Spleen (tissue), 11 donors: Measurements from ENCODE around the gene SMG6. TPM values are rescaled to one million over a fixed set of nuclear protein-coding genes. Genes with fewer than 3 reads are reported as not detected.
"Not testable (repeated sequence)": the region's sequence is repeated elsewhere in the genome, so short reads cannot be mapped to it uniquely, and the experiment has no call there.

Experiments
- DNase-seq: peaks from one replicate; pipeline ENCODE4 v3.0.0-alpha.2; 2020
- H3K27ac ChIP-seq, 8 donors: fragments of 200-600 bp; sonication (generic) in 7 of 8; 1 replicate in 4 of 8; 2 replicates in 4 of 8; pipeline versions ENCODE4 v1.5.0 to v1.8.0; 2016 to 2021; ENCODE audit warnings: inconsistent platforms in 4 of 8, mild to moderate bottlenecking in 4 of 8, moderate library complexity in 1 of 8
- H3K27me3 ChIP-seq, 7 donors: fragments of 200-600 bp; sonication (generic) in 6 of 7; replicated peaks in 1 of 7; 1 replicate in 4 of 7; 2 replicates in 3 of 7; pipeline versions ENCODE4 v1.5.0 to v1.8.0; 2016 to 2021; ENCODE audit warnings: inconsistent platforms in 3 of 7, mild to moderate bottlenecking in 1 of 7
- H3K36me3 ChIP-seq, 6 donors: fragments of 200-600 bp; sonication (generic) in 5 of 6; 1 replicate in 4 of 6; 2 replicates in 2 of 6; pipeline versions ENCODE4 v1.5.0 to v1.8.0; 2016 to 2021; ENCODE audit warnings: inconsistent platforms in 2 of 6
- H3K4me1 ChIP-seq, 6 donors: fragments of 200-600 bp; sonication (generic) in 5 of 6; 1 replicate in 3 of 6; 2 replicates in 3 of 6; pipeline versions ENCODE4 v1.5.0 to v1.8.0; 2016 to 2021; ENCODE audit warnings: inconsistent platforms in 3 of 6
- H3K4me3 ChIP-seq, 8 donors: fragments of 200-600 bp; sonication (generic) in 7 of 8; 1 replicate in 4 of 8; 2 replicates in 4 of 8; pipeline versions ENCODE4 v1.5.0 to v1.8.0; 2016 to 2021; ENCODE audit warnings: inconsistent platforms in 4 of 8, mild to moderate bottlenecking in 4 of 8, moderate library complexity in 2 of 8
- H3K9me3 ChIP-seq, 8 donors: fragments of 200-600 bp; sonication (generic) in 7 of 8; 1 replicate in 4 of 8; 2 replicates in 4 of 8; pipeline versions ENCODE4 v1.5.0 to v1.8.0; 2016 to 2021; ENCODE audit warnings: inconsistent platforms in 4 of 8
- POLR2A ChIP-seq, 3 donors: fragments of 450-650 bp; IDR thresholded peaks; one replicate each; pipeline ENCODE4 v1.5.1; 2017; ENCODE audit warnings: antibody characterized with exemption in 3 of 3, mild to moderate bottlenecking in 1 of 3
- POLR2AphosphoS5 ChIP-seq, 3 donors: sonication (generic); formaldehyde crosslinking; IDR thresholded peaks; one replicate each; pipeline ENCODE4 v1.5.1; 2017; ENCODE audit warnings: antibody characterized with exemption in 3 of 3
- WGBS, 5 donors: extraction: QIAGEN DNeasy Blood & Tissue Kit in 3 of 5; methylation state at CpG; one replicate each; pipeline versions ENCODE4 v1.1.5 to v1.1.7; 2013 to 2018; 5-methylcytosine and 5-hydroxymethylcytosine counted together
- intact Hi-C: fragments of 100-400 bp; cut with DNase I; formaldehyde crosslinking; loops from one replicate; pipeline ENCODE4 v1.15.0; 2023; ENCODE audit warnings: low total_unique reads
- polyA plus RNA-seq, 3 donors: library from polyadenylated mRNA; stranded (reverse); fragments of 200-250 nt; gene quantifications; one replicate each; pipeline ENCODE4 v1.2.1, GENCODE V29; 2013
- total RNA-seq, 7 donors: library from RNA; depleted of rRNA in 3 of 7; stranded (reverse); fragments of >200 nt in 3 of 7; fragmentation: NEBNext Ultra II Directional in 4 of 7; extraction: Animal tissue kit (Norgen Biotek cat#: 25700) in 4 of 7; gene quantifications; one replicate each; pipeline versions ENCODE4 v1.1.0 to v1.2.1, GENCODE V29; 2016 to 2021
- TF ChIP-seq, protein P1 (sequence below), 11 experiments: fragments of 200-600 bp in 7 of 11; fragments of 450-650 bp in 4 of 11; sonication (generic) in 4 of 11; IDR thresholded peaks in 8 of 11; conservative IDR thresholded peaks in 3 of 11; 1 replicate in 7 of 11; 2 replicates in 4 of 11; pipeline versions ENCODE4 v1.4.0 to v1.8.0; 2016 to 2021; ENCODE audit warnings: antibody characterized with exemption in 11 of 11, inconsistent platforms in 4 of 11, mild to moderate bottlenecking in 1 of 11
- donor health status: healthy with polysubstance abuse.
- donor health status: DM: no; HTN: no; CAD: no; lungs with moderate emphysema.
- donor health status: DM: no; HTN: no; CAD: no.
- donor health status: Bipolar disorder and iron deficiency.
- donor health status: healthy.
- donor health status: DM: no; HTN: no; CAD: no.
- donor health status: DM: yes; HTN: yes; CAD: no.

The SMG6 gene
- total and polyA plus RNA-seq, 10 donors: 9.7 to 44.2 (median 28.0) TPM

- Histone ChIP-seq H3K27me3 (no peaks in the 10 kb centered on the region), H3K36me3 (peaks cover 0 to 50% (median 0%) of the 10 kb centered on the region in 6 donors), H3K9me3 (no peaks in the 10 kb centered on the region), H3K4me3 (no peak overlapping the region), H3K27ac (peak overlapping the region; percentile 43 to 91 (median 82)), H3K4me1 (peaks cover 26 to 100% (median 74%) of the 10 kb centered on the region in 6 donors)
- TF ChIP-seq POLR2A (IDR thresholded peaks at IDR 0.05): no peak
- TF ChIP-seq POLR2AphosphoS5 (IDR thresholded peaks at IDR 0.05): no peak
- DNase-seq: no peak
- intact Hi-C loops: no loop called here
- 75 to 82% (median 77%) methylated on average over 8 of the region's 8 CpGs for WGBS, 5 donors
These were observed 40.2 kb downstream of the SMG6 start for GRCh38 chr17:2263183-2264066.

GRCh38 chr17:2262135-2262587, 41.4 kb downstream of the SMG6 start:
- WGBS, 5 donors: 85 to 94% (median 90%) methylated on average over 2 of the region's 2 CpGs
- H3K4me1 ChIP-seq: peaks cover 23 to 91% (median 64%) of the 10 kb centered on the region in 6 donors

DNA sequence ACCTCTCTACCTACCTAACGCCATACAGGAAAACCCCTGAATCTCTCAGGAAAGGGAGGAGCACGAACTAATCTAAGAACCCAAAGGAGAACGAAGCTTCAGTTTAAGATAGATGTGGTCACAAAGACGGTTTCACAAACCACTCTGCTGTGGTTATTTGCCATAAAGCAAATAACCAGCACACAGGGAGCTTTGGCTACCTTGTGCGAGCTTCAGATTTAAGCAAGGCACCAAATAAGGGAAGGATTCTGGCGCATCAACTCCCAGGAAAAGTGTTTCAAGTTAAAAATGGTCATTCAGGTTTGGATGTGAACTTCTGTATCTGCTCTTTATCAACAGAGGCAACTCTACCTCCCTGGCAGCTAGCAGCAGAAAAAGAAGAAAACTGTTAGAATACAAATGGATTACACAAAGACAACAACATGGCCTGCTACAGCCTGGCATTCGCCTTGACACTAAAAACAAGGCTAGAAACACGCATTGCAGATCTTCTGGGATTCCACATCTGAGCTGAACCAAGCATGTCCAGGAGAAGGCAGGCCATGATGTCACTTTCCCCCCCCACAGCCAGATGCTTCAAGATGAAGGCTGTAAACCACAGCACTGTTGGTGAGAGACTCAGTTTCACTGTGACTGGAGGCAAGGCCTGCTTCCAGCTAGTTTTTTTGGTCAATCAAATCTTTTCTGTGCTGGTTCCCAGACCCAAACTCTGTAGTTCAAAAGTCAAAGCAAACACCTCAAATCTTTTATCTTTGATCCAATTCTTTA, 43.6 kb downstream of the SMG6 start:
- H3K27ac ChIP-seq: peak overlapping the region; percentile 15 to 81 (median 60)
- no peak for DNase-seq
- peaks cover 0 to 56% (median 0%) of the 10 kb centered on the region in 6 donors for H3K36me3 ChIP-seq
- no peaks in the 10 kb centered on the region for H3K27me3 ChIP-seq
- H3K4me3 ChIP-seq: no peak overlapping the region
- peaks cover 12 to 69% (median 43%) of the 10 kb centered on the region in 6 donors for H3K4me1 ChIP-seq
- H3K9me3 ChIP-seq: no peaks in the 10 kb centered on the region
- 42 to 56% (median 46%) methylated on average over 8 of the region's 8 CpGs for WGBS, 5 donors
- intact Hi-C loops: no loop called here
- TF ChIP-seq POLR2AphosphoS5 (IDR thresholded peaks at IDR 0.05) (no peak), POLR2A (IDR thresholded peaks at IDR 0.05) (no peak)
- TF ChIP-seq, protein P1, sequence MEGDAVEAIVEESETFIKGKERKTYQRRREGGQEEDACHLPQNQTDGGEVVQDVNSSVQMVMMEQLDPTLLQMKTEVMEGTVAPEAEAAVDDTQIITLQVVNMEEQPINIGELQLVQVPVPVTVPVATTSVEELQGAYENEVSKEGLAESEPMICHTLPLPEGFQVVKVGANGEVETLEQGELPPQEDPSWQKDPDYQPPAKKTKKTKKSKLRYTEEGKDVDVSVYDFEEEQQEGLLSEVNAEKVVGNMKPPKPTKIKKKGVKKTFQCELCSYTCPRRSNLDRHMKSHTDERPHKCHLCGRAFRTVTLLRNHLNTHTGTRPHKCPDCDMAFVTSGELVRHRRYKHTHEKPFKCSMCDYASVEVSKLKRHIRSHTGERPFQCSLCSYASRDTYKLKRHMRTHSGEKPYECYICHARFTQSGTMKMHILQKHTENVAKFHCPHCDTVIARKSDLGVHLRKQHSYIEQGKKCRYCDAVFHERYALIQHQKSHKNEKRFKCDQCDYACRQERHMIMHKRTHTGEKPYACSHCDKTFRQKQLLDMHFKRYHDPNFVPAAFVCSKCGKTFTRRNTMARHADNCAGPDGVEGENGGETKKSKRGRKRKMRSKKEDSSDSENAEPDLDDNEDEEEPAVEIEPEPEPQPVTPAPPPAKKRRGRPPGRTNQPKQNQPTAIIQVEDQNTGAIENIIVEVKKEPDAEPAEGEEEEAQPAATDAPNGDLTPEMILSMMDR (IDR thresholded peaks at IDR 0.05 in 8 of 11, conservative IDR thresholded peaks at IDR 0.05 in 3 of 11): no peak

More at GRCh38 chr17:2262135-2262587, 41.4 kb downstream of the SMG6 start:
- DNase-seq: no peak
- no peak for TF ChIP-seq POLR2AphosphoS5 (IDR thresholded peaks at IDR 0.05)
- TF ChIP-seq, protein P1 (IDR thresholded peaks at IDR 0.05 in 8 of 11, conservative IDR thresholded peaks at IDR 0.05 in 3 of 11): no peak
- TF ChIP-seq POLR2A (IDR thresholded peaks at IDR 0.05): no peak
- H3K36me3 ChIP-seq: peaks cover 0 to 42% (median 0%) of the 10 kb centered on the region in 6 donors
- H3K27me3 ChIP-seq: no peaks in the 10 kb centered on the region
- no peak overlapping the region for H3K4me3 ChIP-seq
- H3K9me3 ChIP-seq: no peaks in the 10 kb centered on the region
- intact Hi-C loops: no loop called here
- peak overlapping the region in 7 of 8 donors; percentile 43 to 91 (median 81) for H3K27ac ChIP-seq

DNA sequence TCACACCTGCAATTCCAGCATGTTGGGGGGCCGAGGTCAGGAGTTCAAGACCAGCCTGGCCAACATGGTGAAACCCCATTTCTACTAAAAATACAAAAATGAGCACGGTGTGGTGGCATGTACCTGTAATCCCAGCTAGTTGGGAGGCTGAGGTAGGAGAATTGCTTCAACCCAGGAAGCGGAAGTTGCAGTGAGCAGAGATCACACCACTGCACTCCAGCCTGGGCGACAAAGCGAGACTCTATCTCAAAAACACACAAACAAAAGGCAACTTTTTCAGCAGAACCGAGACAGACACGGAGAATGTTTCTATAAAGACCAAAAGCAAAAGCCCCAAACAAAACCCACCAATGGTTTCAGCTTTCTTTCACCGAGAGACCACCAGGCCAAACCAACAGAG, 44.8 kb downstream of the SMG6 start:
- H3K27me3 ChIP-seq, H3K9me3 ChIP-seq, H3K4me3 ChIP-seq, intact Hi-C loops, DNase-seq: not testable (repeated sequence)
- 73 to 89% (median 84%) methylated on average over 8 of the region's 8 CpGs for WGBS, 5 donors
- peak overlapping the region; percentile 15 to 81 (median 60) for H3K27ac ChIP-seq
- peaks cover 6 to 63% (median 32%) of the 10 kb centered on the region in 6 donors for H3K4me1 ChIP-seq
- peaks cover 0 to 66% (median 0%) of the 10 kb centered on the region in 6 donors for H3K36me3 ChIP-seq
